Activated naive CD4-positive, alpha-beta T cell (primary cell): ENCODE results near the gene MYCN.
"Not testable (repeated sequence)": the region's sequence is repeated elsewhere in the genome, so short reads cannot be mapped to it uniquely, and the experiment has no call there.

Experiments
- DNase-seq, 4 experiments: peaks; one replicate each; lab custom pipeline; 2025; lab: John Stamatoyannopoulos, UW

MYCN gene

GRCh38 chr2:15957881-15958713 lies 17.7 kb downstream of the MYCN start:
- DNase-seq, result no peak

GRCh38 chr2:15959331-15960153 lies 19.2 kb downstream of the MYCN start:
- no peak for DNase-seq

- DNase-seq, result not testable (repeated sequence)
Observed at GRCh38 chr2:15960154-15960520, 19.8 kb downstream of the MYCN start.

- not testable (repeated sequence) for DNase-seq
Observed at GRCh38 chr2:15963109-15963976, 23.0 kb downstream of the MYCN start.

GRCh38 chr2:15963977-15964670 lies 23.8 kb downstream of the MYCN start:
- DNase-seq, result no peak

- no peak for DNase-seq
Observed at GRCh38 chr2:15964936-15965563, 24.7 kb downstream of the MYCN start.

GRCh38 chr2:15965564-15966019 lies 25.2 kb downstream of the MYCN start:
- no peak for DNase-seq

- DNase-seq, result no peak
Observed at GRCh38 chr2:15967415-15968279, 27.3 kb downstream of the MYCN start.

GRCh38 chr2:15968280-15969178 lies 28.2 kb downstream of the MYCN start:
- DNase-seq, result no peak

GRCh38 chr2:15969214-15969613 lies 28.9 kb downstream of the MYCN start:
- DNase-seq, result no peak

- no peak for DNase-seq
Observed at GRCh38 chr2:15970701-15971100, 30.4 kb downstream of the MYCN start.

GRCh38 chr2:15971351-15971750 lies 31.0 kb downstream of the MYCN start:
- no peak for DNase-seq

- no peak for DNase-seq
Observed at GRCh38 chr2:15971831-15972522, 31.6 kb downstream of the MYCN start.

- no peak for DNase-seq
Observed at GRCh38 chr2:15973481-15974401, 33.4 kb downstream of the MYCN start.

GRCh38 chr2:15974565-15975260 lies 34.4 kb downstream of the MYCN start:
- no peak for DNase-seq

GRCh38 chr2:15975261-15975600 lies 34.9 kb downstream of the MYCN start:
- DNase-seq, result no peak

- no peak for DNase-seq
Observed at GRCh38 chr2:15975676-15976075, 35.3 kb downstream of the MYCN start.
